Stimulated activated CD4-positive, alpha-beta T cell treated with anti-CD3 and anti-CD28 coated beads, Interleukin-1b, Interleukin-23, amount 100 ng/mL, for 4 hours (primary cell): ENCODE data around the gene SERPINE2.

ENCODE experiments used
- DNase-seq, 2 donors: peaks; one replicate each; pipeline ENCODE4 v3.0.0-alpha.2; 2020; ENCODE audit warnings: low read depth in 2 of 2

The SERPINE2 gene

GRCh38 chr2:224042191-224042696, 3.2 kb upstream of the SERPINE2 start:
- no peak for DNase-seq

GRCh38 chr2:224041554-224041953, 2.5 kb upstream of the SERPINE2 start:
- no peak for DNase-seq

GRCh38 chr2:224040753-224041152, 1.7 kb upstream of the SERPINE2 start:
- no peak for DNase-seq

GRCh38 chr2:224039770-224040440, 819 bp upstream of the SERPINE2 start:
- DNase-seq = no peak

- no peak for DNase-seq
These were observed 331 bp downstream of the SERPINE2 start for GRCh38 chr2:224038830-224039079.

GRCh38 chr2:224038049-224038829, 847 bp downstream of the SERPINE2 start:
- DNase-seq = peak; percentile 32 to 39

- DNase-seq = no peak
These were observed 2.2 kb downstream of the SERPINE2 start for GRCh38 chr2:224036731-224037361.

- DNase-seq = no peak
These were observed 5.1 kb downstream of the SERPINE2 start for GRCh38 chr2:224034017-224034416.

- no peak for DNase-seq
These were observed 5.5 kb downstream of the SERPINE2 start for GRCh38 chr2:224033601-224034000.

- DNase-seq = no peak
These were observed 6.8 kb downstream of the SERPINE2 start for GRCh38 chr2:224032283-224032682.

- DNase-seq = no peak
These were observed 7.6 kb downstream of the SERPINE2 start for GRCh38 chr2:224031358-224031970.

- DNase-seq = no peak
These were observed 8.3 kb downstream of the SERPINE2 start for GRCh38 chr2:224030786-224031185.

- DNase-seq = no peak
These were observed 9.2 kb downstream of the SERPINE2 start for GRCh38 chr2:224029876-224030275.

GRCh38 chr2:224027931-224028330, 11.2 kb downstream of the SERPINE2 start:
- DNase-seq = no peak

- DNase-seq = no peak
These were observed 12.0 kb downstream of the SERPINE2 start for GRCh38 chr2:224027070-224027469.

- peak in 1 of 2 donors; percentile 50 for DNase-seq
These were observed 13.2 kb downstream of the SERPINE2 start for GRCh38 chr2:224025874-224026273.

- DNase-seq = no peak
These were observed 14.8 kb downstream of the SERPINE2 start for GRCh38 chr2:224024270-224024669.

GRCh38 chr2:224023188-224023587, 15.9 kb downstream of the SERPINE2 start:
- no peak for DNase-seq

GRCh38 chr2:224022486-224022885, 16.6 kb downstream of the SERPINE2 start:
- no peak for DNase-seq

GRCh38 chr2:224020523-224020922, 18.6 kb downstream of the SERPINE2 start:
- DNase-seq = no peak

GRCh38 chr2:224017957-224018356, 21.1 kb downstream of the SERPINE2 start:
- DNase-seq = no peak

GRCh38 chr2:224016963-224017362, 22.1 kb downstream of the SERPINE2 start:
- DNase-seq = no peak
